K562 (cell line): ENCODE measurements around the gene MAPK8IP1. TPM values are rescaled to one million over a fixed set of nuclear protein-coding genes. Genes with fewer than 3 reads are reported as not detected.

Source experiments
- CCAR2 ChIP-seq: fragments of 200-400 bp; formaldehyde crosslinking; IDR thresholded peaks from 2 replicates; pipeline ENCODE4 v1.6.1; 2017; ENCODE audit warnings: mild to moderate bottlenecking, low read depth, low read length
- DACH1 ChIP-seq: fragments of 450-650 bp; IDR thresholded peaks from 2 replicates; pipeline ENCODE4 v1.6.1; 2018; ENCODE audit not compliant: partially characterized antibody
- EGR1 ChIP-seq: fragments of 450-650 bp; conservative IDR thresholded peaks from 2 replicates; pipeline ENCODE4 v1.6.1; 2017; ENCODE audit warnings: mild to moderate bottlenecking
- ELK1 ChIP-seq: sonication (generic); formaldehyde crosslinking; IDR thresholded peaks from 2 replicates; pipeline ENCODE4 v1.8.1; 2022; ENCODE audit warnings: missing genetic modification reagents
- FIP1L1 ChIP-seq: fragments of 200-400 bp; formaldehyde crosslinking; IDR thresholded peaks from 2 replicates; pipeline ENCODE4 v1.6.1; 2018; ENCODE audit warnings: mild to moderate bottlenecking, low read depth, low read length; ENCODE audit not compliant: poor library complexity, severe bottlenecking
- HCFC1 ChIP-seq: IDR thresholded peaks from 2 replicates; pipeline ENCODE4 v1.6.1; 2012; ENCODE audit warnings: low read depth, low read length, improper control_type of control experiment
- HEY1 ChIP-seq: fragments of 250-450 bp; sonication (Bioruptor Pico); IDR thresholded peaks from 2 replicates; pipeline ENCODE4 v1.5.0; 2020; ENCODE audit warnings: mild to moderate bottlenecking, moderate library complexity, borderline replicate concordance
- POLR3A ChIP-seq: IDR thresholded peaks from 2 replicates; pipeline ENCODE4 v1.6.1; 2011; ENCODE audit warnings: borderline replicate concordance, mild to moderate bottlenecking, moderate library complexity; ENCODE audit not compliant: insufficient read length, insufficient read depth; ENCODE audit errors: extremely low read depth
- POU5F1 ChIP-seq: fragments of 150-350 bp; IDR thresholded peaks from 2 replicates; pipeline ENCODE4 v1.6.1; 2014; ENCODE audit warnings: borderline replicate concordance, low read length, low read depth, mild to moderate bottlenecking; ENCODE audit not compliant: partially characterized antibody
- SMAD3 ChIP-seq: fragments of 450-650 bp; formaldehyde crosslinking; conservative IDR thresholded peaks from 2 replicates; pipeline ENCODE4 v1.4.0; 2020; ENCODE audit warnings: mild to moderate bottlenecking
- ZNF77 ChIP-seq: fragments of 250-450 bp; sonication (Bioruptor Pico); IDR thresholded peaks from 2 replicates; pipeline ENCODE4 v1.5.0; 2020
- polyA plus RNA-seq, 8 experiments: library from polyadenylated mRNA; depleted of rRNA in 4 of 8; stranded (reverse) in 5 of 8; unstranded in 3 of 8; fragments of >200 nt; fragmentation: Nextera tagmentation in 2 of 8; fragmentation: Illumina TruSeq in 1 of 8; extraction: Ambion mirVana in 2 of 8; extraction: Trizol in 1 of 8; gene quantifications; 2 replicates each; pipeline versions ENCODE4 v1.2.1 to v1.2.3, GENCODE V29; 2011 to 2014; ENCODE audit warnings: inconsistent platforms in 1 of 8, missing spikeins in 1 of 8
- total RNA-seq, 7 experiments: library from RNA; depleted of rRNA in 6 of 7; stranded (reverse); fragments of >200 nt in 6 of 7; fragmentation: Illumina TruSeq in 2 of 7; extraction: Trizol in 2 of 7; gene quantifications; 2 replicates each; pipeline versions ENCODE4 v1.2.1 to v1.2.3, GENCODE V29; 2011 to 2021; ENCODE audit warnings: low replicate concordance in 1 of 7

The MAPK8IP1 gene
- total and polyA plus RNA-seq, 9 of the 15 experiments (the other 6 are each of a cell fraction or from before 2014, with no cell fraction given), result 0.13 to 6.9 (median 2.5) TPM

GRCh38 chr11:45917623-45918330, 32.3 kb downstream of the MAPK8IP1 start, which contains the start of gene PEX16 (continued):
- TF ChIP-seq SMAD3 (no peak), ZNF77 (CRISPR knock-in tag) (no peak), ELK1 (no peak), CCAR2 (no peak), POLR3A (no peak), HCFC1 (peak; percentile 71), EGR1 (no peak), HEY1 (no peak), DACH1 (no peak), FIP1L1 (no peak), POU5F1 (no peak)
